ENCODE measurements around the gene PODNL1.

Gene PODNL1

GRCh38 chr19:13909430-13909829, 28.8 kb downstream of the PODNL1 start:
- Histone ChIP-seq H3K27ac (no peak overlapping the region), H3K27me3 (ENCODE audit: insufficient read depth, low read depth, severe bottlenecking) (no peaks in the 10 kb centered on the region), H3K9me3 (ENCODE audit: severe bottlenecking) (peaks cover 5% of the 10 kb centered on the region), H3K36me3 (peaks cover 32% of the 10 kb centered on the region), H3K4me3 (ENCODE audit: low read depth, low read length) (no peak overlapping the region)
- no peak for DNase-seq
- no peak for TF ChIP-seq CTCF (IDR thresholded peaks at IDR 0.05; ENCODE audit: low read depth, low read length)

DNA sequence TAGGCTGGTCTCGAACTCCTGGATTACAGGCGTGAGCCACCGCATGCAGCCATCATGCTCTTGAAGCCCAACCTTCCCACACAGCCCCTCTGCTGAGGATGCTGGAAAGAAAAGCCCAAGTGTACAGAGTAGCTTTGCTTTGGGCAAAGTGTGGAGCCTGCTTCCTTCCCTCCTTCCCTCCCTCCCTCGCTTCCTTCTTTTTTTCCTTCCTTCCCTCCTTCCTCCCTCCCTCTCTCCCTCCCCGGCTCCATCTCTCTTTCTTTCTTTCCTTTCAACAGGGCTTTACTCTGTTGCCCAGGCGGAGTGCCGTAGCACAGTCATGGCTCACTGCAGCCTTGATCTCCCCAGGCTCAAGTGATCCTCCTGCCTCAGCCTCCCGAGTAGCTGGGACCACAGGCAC, 29.5 kb downstream of the PODNL1 start:
- no peak overlapping the region for H3K4me3 ChIP-seq (ENCODE audit: low read depth, low read length)
- H3K27ac ChIP-seq, result no peak overlapping the region
- peaks cover 29% of the 10 kb centered on the region for H3K36me3 ChIP-seq
- H3K27me3 ChIP-seq (ENCODE audit: insufficient read depth, low read depth, severe bottlenecking), result no peaks in the 10 kb centered on the region
- DNase-seq, result no peak
- H3K9me3 ChIP-seq (ENCODE audit: severe bottlenecking), result peaks cover 5% of the 10 kb centered on the region
- no peak for TF ChIP-seq CTCF (IDR thresholded peaks at IDR 0.05; ENCODE audit: low read depth, low read length)

DNA sequence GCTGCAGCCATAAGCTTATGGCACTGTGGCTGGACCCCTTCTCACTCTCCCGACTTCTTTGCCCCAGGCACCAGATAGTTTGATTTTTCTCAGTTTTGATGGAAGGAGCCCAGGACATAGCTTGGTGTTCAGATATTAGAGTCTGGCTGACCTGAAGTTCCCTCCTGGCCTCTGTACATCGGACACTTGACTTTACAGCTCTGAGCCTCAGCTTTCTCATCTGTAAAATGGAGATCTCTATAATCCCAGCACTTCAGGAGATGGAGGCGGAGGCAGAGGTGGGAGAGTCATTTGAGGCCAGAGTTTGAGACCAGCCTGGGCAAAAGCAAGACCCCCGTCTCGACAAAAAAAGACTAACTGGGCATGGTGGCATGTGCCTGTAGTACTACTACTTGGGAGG, 31.3 kb downstream of the PODNL1 start:
- no peak for DNase-seq
- Histone ChIP-seq H3K27ac (no peak overlapping the region), H3K9me3 (ENCODE audit: severe bottlenecking) (peaks cover 5% of the 10 kb centered on the region), H3K4me3 (ENCODE audit: low read depth, low read length) (peak overlapping the region; percentile 83), H3K36me3 (peaks cover 11% of the 10 kb centered on the region), H3K27me3 (ENCODE audit: insufficient read depth, low read depth, severe bottlenecking) (no peaks in the 10 kb centered on the region)
- no peak for TF ChIP-seq CTCF (IDR thresholded peaks at IDR 0.05; ENCODE audit: low read depth, low read length)

- peak; percentile 30 for DNase-seq
- peak overlapping the region; percentile 75 for H3K27ac ChIP-seq
Observed at GRCh38 chr19:13906521-13906904, 31.7 kb downstream of the PODNL1 start.

DNA sequence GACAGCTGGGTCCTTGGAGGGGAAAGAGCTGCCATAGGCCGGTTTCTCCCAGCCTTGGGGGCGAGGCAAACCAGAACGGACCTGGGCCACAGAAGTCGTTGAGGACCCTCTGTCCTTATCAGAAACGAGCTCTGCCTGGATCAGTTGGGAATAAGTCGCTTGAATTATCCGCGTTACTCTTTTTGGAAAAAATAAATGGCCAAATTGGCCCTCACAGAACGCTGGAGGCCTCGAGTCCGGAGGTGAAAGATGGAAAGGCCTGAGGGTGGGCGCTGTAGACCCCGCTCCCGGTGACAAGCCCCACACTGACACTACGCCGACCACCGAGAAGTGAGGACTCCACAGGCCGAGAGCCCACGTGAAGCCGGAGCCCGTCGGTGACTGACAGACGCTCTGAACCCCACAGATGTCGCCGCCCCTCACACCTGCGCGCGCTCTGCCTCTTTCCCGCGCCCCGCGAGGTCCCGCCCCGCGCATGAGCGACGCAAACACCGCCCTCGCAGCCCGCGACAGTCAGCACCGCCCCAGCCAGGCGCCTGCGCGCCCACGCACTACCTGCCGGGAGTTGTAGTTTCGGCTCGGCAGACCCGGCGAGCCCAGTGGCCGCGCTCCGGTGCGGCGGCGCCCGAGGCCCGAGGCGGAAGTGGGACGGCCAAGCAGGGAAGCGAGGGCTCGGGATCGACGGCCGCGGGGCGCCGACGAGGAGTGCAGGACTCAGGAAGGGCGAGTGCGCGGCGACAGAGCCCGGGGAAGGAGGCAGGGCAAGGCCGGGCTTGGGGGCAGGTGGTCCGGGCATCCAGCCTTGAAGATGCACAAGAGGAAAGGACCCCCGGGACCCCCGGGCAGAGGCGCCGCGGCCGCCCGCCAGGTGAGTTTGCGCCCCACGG, 32.3 kb downstream of the PODNL1 start, which contains the start of the genes BRME1 and CC2D1A:
Gene BRME1, minus strand, starts transcription at position 484 of the 887 bp plus-strand sequence. CDS start 1,225 bp downstream, outside the sequence.
Gene CC2D1A, plus strand, starts transcription at position 568 of the 887 bp plus-strand sequence. Its CDS starts 241 bp downstream, at position 809.
- peak; percentile 95 for DNase-seq
- Histone ChIP-seq H3K36me3 (peaks cover 7% of the 10 kb centered on the region), H3K9me3 (ENCODE audit: severe bottlenecking) (peaks cover 5% of the 10 kb centered on the region), H3K27me3 (ENCODE audit: insufficient read depth, low read depth, severe bottlenecking) (no peaks in the 10 kb centered on the region), H3K27ac (peak within 1 kb of the TSS; percentile 75), H3K4me3 (ENCODE audit: low read depth, low read length) (peak within 1 kb of the TSS; percentile 83)
- TF ChIP-seq CTCF (IDR thresholded peaks at IDR 0.05; ENCODE audit: low read depth, low read length), result no peak

More at GRCh38 chr19:13906521-13906904, 31.7 kb downstream of the PODNL1 start:
- H3K27me3 ChIP-seq (ENCODE audit: insufficient read depth, low read depth, severe bottlenecking), result no peaks in the 10 kb centered on the region
- peak overlapping the region; percentile 83 for H3K4me3 ChIP-seq (ENCODE audit: low read depth, low read length)
- peaks cover 5% of the 10 kb centered on the region for H3K9me3 ChIP-seq (ENCODE audit: severe bottlenecking)
- H3K36me3 ChIP-seq, result peaks cover 11% of the 10 kb centered on the region
- TF ChIP-seq CTCF (IDR thresholded peaks at IDR 0.05; ENCODE audit: low read depth, low read length), result no peak

Data from WERI-Rb-1 (cell line).